CD4-positive, alpha-beta T cell (primary cell): ENCODE measurements around the gene CST4. TPM values are rescaled to one million over a fixed set of nuclear protein-coding genes. Genes with fewer than 3 reads are reported as not detected.

Experiments used
- ATAC-seq: fragments of 200-7000 bp; cut with Tn5 transposase; one replicate; pipeline ENCODE4 v1.10.0; 2022; ENCODE audit warnings: mild to moderate bottlenecking; ENCODE audit not compliant: poor library complexity
- CTCF ChIA-PET: fragments of 350-600 bp; sonication (Branson Sonifier 250); formaldehyde crosslinking; loops from one replicate; lab custom pipeline; 2021; ENCODE audit warnings: antibody characterized with exemption, inconsistent platforms; lab: Charles Lee
- POLR2A ChIA-PET: fragments of 350-600 bp; sonication (Branson Sonifier 250); formaldehyde crosslinking; loops from one replicate; lab custom pipeline; 2021; ENCODE audit warnings: antibody characterized with exemption, inconsistent platforms; lab: Charles Lee
- DNase-seq, 14 experiments: peaks; one replicate each; pipeline ENCODE4 v3.0.0-alpha.2; 2013 to 2020; ENCODE audit warnings: mixed read lengths in 2 of 14
- H3K27ac ChIP-seq, 2 donors: one replicate each; pipeline versions ENCODE4 v1.5.1 to v1.7.0; 2013; ENCODE audit warnings: low read length in 2 of 2, low read depth in 1 of 2, mild to moderate bottlenecking in 1 of 2
- H3K27me3 ChIP-seq, 2 experiments: 1 replicate in 1 of 2; 2 replicates in 1 of 2; pipeline versions ENCODE4 v1.6.1 to v1.7.0; 2013; ENCODE audit warnings: low read length in 2 of 2, control low read depth in 1 of 2, mild to moderate bottlenecking in 1 of 2, moderate library complexity in 1 of 2; ENCODE audit not compliant: insufficient read depth in 2 of 2, control insufficient read depth in 1 of 2
- H3K36me3 ChIP-seq: one replicate; pipeline ENCODE4 v1.6.1; 2013; ENCODE audit warnings: low read length, control low read depth; ENCODE audit not compliant: insufficient read depth
- H3K4me1 ChIP-seq: one replicate; pipeline ENCODE4 v1.6.1; 2013; ENCODE audit warnings: low read length, control low read depth; ENCODE audit not compliant: insufficient read depth
- H3K4me3 ChIP-seq: one replicate; pipeline ENCODE4 v1.5.1; 2013; ENCODE audit warnings: mild to moderate bottlenecking, low read length, moderate library complexity
- H3K9me3 ChIP-seq, 2 experiments: 1 replicate in 1 of 2; 2 replicates in 1 of 2; pipeline versions ENCODE4 v1.6.1 to v1.7.0; 2013; ENCODE audit warnings: low read length in 2 of 2, mild to moderate bottlenecking in 2 of 2, control low read depth in 1 of 2, moderate library complexity in 1 of 2; ENCODE audit not compliant: control insufficient read depth in 1 of 2, insufficient read depth in 1 of 2
- H3K27ac Mint-ChIP-seq: one replicate; pipeline ENCODE4 v1.8.0; 2020; ENCODE audit warnings: mixed read lengths
- H3K27me3 Mint-ChIP-seq: one replicate; pipeline ENCODE4 v1.8.0; 2021; ENCODE audit warnings: mixed read lengths
- H3K36me3 Mint-ChIP-seq: one replicate; pipeline ENCODE4 v1.8.0; 2021; ENCODE audit warnings: low read depth, mixed read lengths
- H3K4me1 Mint-ChIP-seq: one replicate; pipeline ENCODE4 v1.8.0; 2021; ENCODE audit warnings: low read depth, mixed read lengths
- H3K4me3 Mint-ChIP-seq: one replicate; pipeline ENCODE4 v1.8.0; 2020; ENCODE audit warnings: mild to moderate bottlenecking, mixed read lengths
- H3K9me3 Mint-ChIP-seq: one replicate; pipeline ENCODE4 v1.8.0; 2020; ENCODE audit warnings: mixed read lengths
- intact Hi-C, 2 experiments: fragments of 100-400 bp; cut with DNase I in 1 of 2; cut with micrococcal nuclease in 1 of 2; formaldehyde crosslinking; loops; one replicate each; pipeline versions ENCODE4 v1.15.1 to v1.9.0; 2023 to 2025; cut with DNase I, micrococcal nuclease
- total RNA-seq, 174 experiments: library from RNA in 2 of 174; stranded (reverse) in 2 of 174; gene quantifications; one replicate each; pipeline ENCODE4 v1.2.3 and lab custom pipeline; 2021 to 2026
- TF ChIP-seq, protein P1 (sequence below): fragments of 200-600 bp; IDR thresholded peaks from one replicate; pipeline ENCODE4 v1.8.0; 2022; ENCODE audit warnings: antibody characterized with exemption, mild to moderate bottlenecking

The CST4 gene
- total RNA-seq, 2 experiments from 2014 or later: not detected

DNA sequence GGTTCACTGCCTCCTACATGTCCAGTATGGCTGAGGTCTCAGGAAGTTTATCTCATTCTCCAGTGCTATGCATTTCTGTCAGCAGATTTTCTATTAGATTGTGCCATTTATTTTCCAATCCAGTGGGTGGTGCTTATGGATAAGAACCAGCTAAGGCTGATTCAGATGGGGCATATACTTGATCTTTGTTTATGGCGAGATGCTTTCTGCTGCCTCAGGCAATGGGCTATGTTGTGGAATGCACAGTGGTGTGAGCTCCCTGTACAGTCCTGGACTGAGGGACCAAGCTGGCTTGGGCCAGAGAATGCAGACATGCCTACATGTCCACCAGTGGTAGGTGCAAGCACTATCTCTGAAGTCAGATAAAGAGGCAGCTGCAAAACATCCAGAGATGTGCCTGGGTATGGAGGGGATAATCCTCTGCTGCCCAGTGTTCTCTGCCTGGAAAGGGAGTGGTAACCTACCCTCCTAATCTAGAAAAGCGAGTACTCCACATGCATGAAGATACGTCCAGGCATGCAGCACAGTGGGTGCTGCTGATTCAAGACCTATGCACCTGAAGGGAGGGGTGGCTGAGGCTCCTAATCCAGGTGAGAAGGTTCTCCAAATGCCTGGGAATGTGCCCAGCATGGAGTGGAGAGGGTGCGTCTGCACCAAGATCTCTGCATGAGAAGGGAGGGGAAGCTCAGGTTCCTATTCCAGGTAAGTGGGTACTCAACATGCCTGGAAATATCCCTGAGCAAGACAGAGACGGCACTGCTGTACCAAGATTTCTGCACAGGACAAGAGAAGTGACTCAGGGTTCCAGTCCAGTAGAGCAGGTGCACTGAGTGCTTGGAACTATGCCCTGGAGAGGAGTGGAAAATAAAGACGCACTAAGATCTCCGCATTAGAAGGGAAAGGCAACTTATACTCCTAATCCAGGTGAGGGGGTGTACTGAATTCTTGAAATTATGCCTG, 9.4 kb downstream of the CST4 start:
- peaks cover 0 to 3% of the 10 kb centered on the region in 2 experiments for H3K27me3 ChIP-seq
- no peak overlapping the region for H3K27ac Mint-ChIP-seq
- H3K36me3 Mint-ChIP-seq: no peaks in the 10 kb centered on the region
- ChIA-PET POLR2A (no interaction called here), CTCF (no interaction called here)
- ATAC-seq (no peak), DNase-seq (no peak)
- no peaks in the 10 kb centered on the region for H3K36me3 ChIP-seq
- intact Hi-C loops: no loop called here
- H3K4me1 ChIP-seq: no peaks in the 10 kb centered on the region
- H3K27me3 Mint-ChIP-seq: peaks cover 24% of the 10 kb centered on the region
- no peaks in the 10 kb centered on the region for H3K4me1 Mint-ChIP-seq
- TF ChIP-seq, protein P1, sequence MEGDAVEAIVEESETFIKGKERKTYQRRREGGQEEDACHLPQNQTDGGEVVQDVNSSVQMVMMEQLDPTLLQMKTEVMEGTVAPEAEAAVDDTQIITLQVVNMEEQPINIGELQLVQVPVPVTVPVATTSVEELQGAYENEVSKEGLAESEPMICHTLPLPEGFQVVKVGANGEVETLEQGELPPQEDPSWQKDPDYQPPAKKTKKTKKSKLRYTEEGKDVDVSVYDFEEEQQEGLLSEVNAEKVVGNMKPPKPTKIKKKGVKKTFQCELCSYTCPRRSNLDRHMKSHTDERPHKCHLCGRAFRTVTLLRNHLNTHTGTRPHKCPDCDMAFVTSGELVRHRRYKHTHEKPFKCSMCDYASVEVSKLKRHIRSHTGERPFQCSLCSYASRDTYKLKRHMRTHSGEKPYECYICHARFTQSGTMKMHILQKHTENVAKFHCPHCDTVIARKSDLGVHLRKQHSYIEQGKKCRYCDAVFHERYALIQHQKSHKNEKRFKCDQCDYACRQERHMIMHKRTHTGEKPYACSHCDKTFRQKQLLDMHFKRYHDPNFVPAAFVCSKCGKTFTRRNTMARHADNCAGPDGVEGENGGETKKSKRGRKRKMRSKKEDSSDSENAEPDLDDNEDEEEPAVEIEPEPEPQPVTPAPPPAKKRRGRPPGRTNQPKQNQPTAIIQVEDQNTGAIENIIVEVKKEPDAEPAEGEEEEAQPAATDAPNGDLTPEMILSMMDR: no peak
- no peaks in the 10 kb centered on the region for H3K9me3 Mint-ChIP-seq
- H3K4me3 ChIP-seq: no peak overlapping the region
- no peaks in the 10 kb centered on the region for H3K9me3 ChIP-seq
- no peak overlapping the region for H3K4me3 Mint-ChIP-seq
- H3K27ac ChIP-seq: no peak overlapping the region

DNA sequence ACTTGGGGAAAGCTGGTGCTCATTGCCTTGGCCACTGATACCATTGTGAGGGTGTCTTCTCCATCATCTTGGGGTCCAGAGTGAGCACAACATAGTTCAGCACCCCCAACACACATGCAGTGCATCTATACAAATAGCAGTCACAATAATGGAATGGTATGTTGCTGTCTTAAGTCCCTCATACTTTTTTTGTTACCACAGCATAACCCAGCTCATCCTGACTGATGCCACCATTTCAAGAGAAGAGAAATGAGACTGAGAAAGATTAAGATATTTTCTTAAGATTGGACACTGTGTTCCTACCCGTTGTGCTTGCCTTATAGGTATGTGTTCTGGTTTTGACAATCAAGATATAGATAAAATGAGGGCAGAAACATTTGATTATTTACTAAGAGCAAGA, 15.6 kb downstream of the CST4 start:
- intact Hi-C loops: no loop called here
- Mint-ChIP-seq H3K4me1 (no peaks in the 10 kb centered on the region), H3K27me3 (no peaks in the 10 kb centered on the region), H3K9me3 (no peaks in the 10 kb centered on the region), H3K4me3 (no peak overlapping the region), H3K36me3 (no peaks in the 10 kb centered on the region), H3K27ac (no peak overlapping the region)
- DNase-seq (no peak), ATAC-seq (no peak)
- Histone ChIP-seq H3K27ac (no peak overlapping the region), H3K36me3 (no peaks in the 10 kb centered on the region), H3K27me3 (no peaks in the 10 kb centered on the region), H3K4me3 (no peak overlapping the region), H3K9me3 (no peaks in the 10 kb centered on the region), H3K4me1 (no peaks in the 10 kb centered on the region)
- TF ChIP-seq, protein P1: no peak
- ChIA-PET CTCF (no interaction called here), POLR2A (no interaction called here)

GRCh38 chr20:23672158-23672557, 16.7 kb downstream of the CST4 start:
- CTCF ChIA-PET: no interaction called here
- H3K27me3 ChIP-seq: no peaks in the 10 kb centered on the region
- H3K36me3 ChIP-seq: no peaks in the 10 kb centered on the region
- ATAC-seq (no peak), DNase-seq (no peak)
- no peaks in the 10 kb centered on the region for H3K27me3 Mint-ChIP-seq
- no peak overlapping the region for H3K4me3 Mint-ChIP-seq
- intact Hi-C loops: no loop called here
- no peak overlapping the region for H3K27ac ChIP-seq
- H3K4me1 ChIP-seq: no peaks in the 10 kb centered on the region
- H3K4me1 Mint-ChIP-seq: no peaks in the 10 kb centered on the region
- POLR2A ChIA-PET: no interaction called here
- H3K36me3 Mint-ChIP-seq: no peaks in the 10 kb centered on the region
- no peaks in the 10 kb centered on the region for H3K9me3 Mint-ChIP-seq
- H3K9me3 ChIP-seq: no peaks in the 10 kb centered on the region
- TF ChIP-seq, protein P1: no peak
- no peak overlapping the region for H3K27ac Mint-ChIP-seq
- no peak overlapping the region for H3K4me3 ChIP-seq
